ENCODE results near the gene KRTAP10-6.

- TF ChIP-seq ARNT (IDR thresholded peaks at IDR 0.05): no peak
- no peak for TF ChIP-seq FOXM1 (IDR thresholded peaks at IDR 0.05; ENCODE audit: borderline replicate concordance)
- TF ChIP-seq ELF4 (IDR thresholded peaks at IDR 0.05): no peak
- TF ChIP-seq FOXA1 (IDR thresholded peaks at IDR 0.05): no peak
- no peak for TF ChIP-seq TARDBP (IDR thresholded peaks at IDR 0.05)
- TF ChIP-seq PKNOX1 (IDR thresholded peaks at IDR 0.05): no peak
- TF ChIP-seq ZNF384 (IDR thresholded peaks at IDR 0.05): no peak
- TF ChIP-seq BHLHE40 (IDR thresholded peaks at IDR 0.05; ENCODE audit: borderline replicate concordance): no peak
- no peak for TF ChIP-seq LEF1 (IDR thresholded peaks at IDR 0.05; ENCODE audit: borderline replicate concordance)
- no peak for TF ChIP-seq NFRKB (IDR thresholded peaks at IDR 0.05)
- TF ChIP-seq FOXK2 (IDR thresholded peaks at IDR 0.05): no peak
- TF ChIP-seq SP1 (IDR thresholded peaks at IDR 0.05): no peak
Measured at GRCh38 chr21:44572959-44573583, 19.2 kb downstream of the KRTAP10-6 start.
